Astrocyte (in vitro differentiated cells and primary cell): ENCODE data around the gene TRAPPC4.

Experiments used
- CTCF ChIP-seq: IDR thresholded peaks from 2 replicates; pipeline ENCODE4 v1.5.1; 2011; ENCODE audit warnings: low read depth, mild to moderate bottlenecking, inconsistent platforms, low read length, moderate library complexity; ENCODE audit not compliant: insufficient read depth
- EZH2 ChIP-seq: IDR thresholded peaks from 2 replicates; pipeline ENCODE4 v1.6.1; 2012; ENCODE audit warnings: mild to moderate bottlenecking, low read length, inconsistent platforms; ENCODE audit not compliant: insufficient read depth

- no peak for TF ChIP-seq CTCF
- TF ChIP-seq EZH2 = no peak
These were observed 9.2 kb downstream of the TRAPPC4 start for GRCh38 chr11:119027561-119028345.
